NCI-H1092 treated with DMSO at 0.1 percent for 48 hours (cell line): ENCODE data around the gene PUSL1.

ENCODE experiments used
- DNase-seq: peaks from one replicate; lab custom pipeline; 2025; lab: John Stamatoyannopoulos, UW

The PUSL1 gene

DNA sequence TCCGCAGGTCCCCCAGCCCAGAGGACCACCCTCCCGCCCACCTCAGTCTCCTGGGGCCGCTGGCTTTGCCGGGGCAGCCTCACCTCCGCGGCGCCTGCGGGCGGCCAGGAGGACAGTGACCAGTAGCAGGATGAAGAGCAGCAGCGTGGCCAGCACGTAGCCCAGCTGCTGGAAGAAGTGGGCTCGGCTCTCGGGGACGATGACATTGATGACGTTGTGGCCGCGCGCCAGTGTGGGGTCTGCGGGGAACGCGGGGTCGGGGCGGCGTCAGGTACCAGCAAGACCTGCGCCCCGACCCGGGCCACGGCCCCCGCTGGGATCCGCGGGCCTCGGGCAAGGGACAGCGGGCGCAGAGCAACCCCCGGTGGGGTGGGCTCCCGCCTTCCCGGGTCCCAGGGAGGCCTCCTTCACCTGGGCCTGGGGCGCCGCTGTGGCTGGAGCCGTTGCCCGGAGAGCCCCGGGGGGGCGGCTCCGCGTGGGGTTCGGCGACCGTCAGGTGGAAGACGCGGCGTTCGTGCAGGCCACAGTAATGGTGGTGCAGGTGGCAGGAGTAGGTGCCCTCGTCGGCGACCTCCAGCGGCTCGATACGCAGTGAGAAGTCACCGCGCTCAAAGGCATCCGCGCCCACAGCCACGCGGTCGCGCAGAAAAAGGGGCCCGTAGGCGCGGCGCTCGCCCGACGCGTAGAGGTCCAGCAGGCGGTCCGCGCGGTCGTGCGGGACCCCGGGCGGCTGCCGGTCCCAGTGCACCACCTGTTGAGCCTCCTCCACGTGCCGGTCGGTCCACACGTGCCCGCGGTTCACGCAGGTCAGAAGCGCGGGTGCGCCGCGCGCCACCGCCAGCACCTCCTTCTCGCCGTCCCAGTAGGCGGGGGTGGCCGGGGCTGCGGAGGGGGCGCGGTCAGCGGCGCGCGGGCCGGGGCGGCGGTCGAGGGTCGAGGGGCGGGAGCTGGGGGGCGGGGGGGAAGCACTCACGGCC lies 46.2 kb downstream of the PUSL1 start:
- DNase-seq = no peak

DNA sequence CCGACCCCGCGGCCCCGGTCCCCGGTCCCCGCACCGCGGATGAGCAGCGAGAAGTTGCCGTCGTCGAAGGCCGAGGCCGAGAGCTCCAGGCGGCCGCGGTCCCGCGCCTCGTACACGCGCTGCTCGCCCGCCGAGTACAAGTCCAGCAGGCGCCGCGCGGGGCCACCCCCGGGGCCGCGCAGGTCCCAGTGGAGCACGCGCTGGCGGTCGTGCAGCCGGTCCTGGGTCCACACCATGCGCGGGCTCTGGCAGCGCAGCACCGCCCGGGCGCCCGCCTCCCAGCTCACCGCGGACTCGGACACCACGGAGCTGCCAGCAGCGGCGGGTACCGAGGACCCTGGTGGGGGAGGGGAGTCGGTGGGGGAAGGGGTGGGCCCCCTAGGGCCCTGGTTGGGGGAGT lies 47.0 kb downstream of the PUSL1 start:
- DNase-seq = no peak

DNA sequence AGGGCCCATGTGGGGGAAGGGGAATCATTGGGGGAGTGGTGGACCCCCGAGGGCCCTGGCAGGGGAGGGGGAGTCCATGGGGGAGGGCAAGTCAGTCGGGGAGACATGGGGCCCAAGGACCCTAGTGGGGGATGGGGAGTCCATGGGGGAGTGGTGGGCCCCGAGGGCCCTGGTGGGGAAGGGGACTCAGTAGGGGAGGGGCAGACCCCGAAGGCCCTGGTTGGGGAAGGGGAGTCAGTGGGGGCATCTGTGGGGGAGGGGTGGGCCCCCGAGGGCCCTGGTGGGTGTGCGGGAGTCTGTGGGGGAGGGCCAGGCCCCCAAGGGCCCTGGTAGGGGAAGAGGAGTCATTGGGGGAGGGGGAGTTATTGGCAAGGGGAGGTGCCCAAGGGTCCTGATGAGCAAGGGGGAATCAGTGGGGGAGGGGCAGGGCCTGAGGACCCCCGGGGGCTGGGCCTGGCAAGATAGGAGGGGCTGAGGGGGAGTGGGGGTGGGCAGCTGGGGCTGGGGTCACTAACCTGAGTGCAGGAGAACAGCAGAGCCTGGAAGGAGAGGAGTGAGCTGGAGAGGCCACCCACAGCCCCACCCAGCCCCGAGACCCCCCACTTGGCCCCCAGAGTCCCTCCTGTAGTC lies 47.9 kb downstream of the PUSL1 start:
- DNase-seq = no peak

DNA sequence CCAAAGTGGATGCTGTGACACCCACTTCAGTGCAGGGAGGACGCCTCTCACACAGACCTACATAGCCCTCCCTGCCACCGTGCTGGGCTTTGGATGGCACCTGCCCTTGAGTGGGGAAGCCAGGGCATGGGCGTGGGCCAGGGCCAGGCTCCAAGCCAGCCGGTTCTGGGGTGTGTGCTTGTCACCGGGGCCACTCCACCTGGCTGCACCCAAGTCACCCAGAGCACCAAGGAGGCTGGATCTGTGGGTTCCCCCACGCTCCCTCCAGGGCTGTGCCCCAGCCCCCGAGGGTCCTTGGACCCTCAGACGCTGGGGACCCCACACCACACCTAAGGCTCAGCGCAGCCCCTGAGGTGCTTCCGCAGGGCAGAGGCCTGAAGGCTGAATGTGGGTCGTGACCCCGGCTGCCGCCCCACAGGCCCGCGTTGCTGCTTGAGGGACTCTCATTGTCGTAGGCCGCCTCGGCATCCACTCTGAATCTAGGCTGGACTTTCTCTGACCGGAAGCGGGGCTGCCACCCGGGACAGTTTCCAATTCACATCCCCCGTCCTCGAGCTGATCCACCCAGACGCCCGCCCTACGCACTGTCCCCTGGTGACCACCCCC lies 48.5 kb downstream of the PUSL1 start:
- DNase-seq = no peak

DNA sequence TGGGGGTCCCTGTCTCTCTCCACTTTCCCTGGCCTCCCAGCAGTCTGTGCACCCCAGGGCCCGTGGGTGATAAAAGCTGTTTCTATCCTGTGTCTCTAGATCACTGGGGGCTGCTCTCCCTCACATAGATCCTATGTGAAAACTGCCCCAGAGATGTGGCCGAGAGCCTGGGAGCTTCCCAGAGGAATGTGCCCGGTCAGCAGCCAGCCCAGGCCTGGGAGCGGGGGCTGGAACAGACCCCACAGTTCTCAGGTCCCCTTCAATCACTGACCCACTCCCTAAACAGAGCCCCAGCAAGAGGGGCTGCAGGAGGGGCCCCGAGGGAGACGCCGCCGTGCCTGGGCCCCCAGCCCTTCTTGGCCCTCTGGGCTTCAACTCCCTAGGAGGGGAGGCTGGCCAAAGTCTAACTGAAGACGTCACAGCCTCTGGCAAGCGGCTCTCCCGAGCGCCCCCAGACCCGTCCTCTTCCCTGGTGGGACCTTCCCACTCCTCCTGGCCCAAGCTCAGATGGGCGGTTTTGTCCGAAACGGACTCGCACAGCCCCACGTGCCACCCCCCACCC lies 49.6 kb downstream of the PUSL1 start:
- DNase-seq = no peak

DNA sequence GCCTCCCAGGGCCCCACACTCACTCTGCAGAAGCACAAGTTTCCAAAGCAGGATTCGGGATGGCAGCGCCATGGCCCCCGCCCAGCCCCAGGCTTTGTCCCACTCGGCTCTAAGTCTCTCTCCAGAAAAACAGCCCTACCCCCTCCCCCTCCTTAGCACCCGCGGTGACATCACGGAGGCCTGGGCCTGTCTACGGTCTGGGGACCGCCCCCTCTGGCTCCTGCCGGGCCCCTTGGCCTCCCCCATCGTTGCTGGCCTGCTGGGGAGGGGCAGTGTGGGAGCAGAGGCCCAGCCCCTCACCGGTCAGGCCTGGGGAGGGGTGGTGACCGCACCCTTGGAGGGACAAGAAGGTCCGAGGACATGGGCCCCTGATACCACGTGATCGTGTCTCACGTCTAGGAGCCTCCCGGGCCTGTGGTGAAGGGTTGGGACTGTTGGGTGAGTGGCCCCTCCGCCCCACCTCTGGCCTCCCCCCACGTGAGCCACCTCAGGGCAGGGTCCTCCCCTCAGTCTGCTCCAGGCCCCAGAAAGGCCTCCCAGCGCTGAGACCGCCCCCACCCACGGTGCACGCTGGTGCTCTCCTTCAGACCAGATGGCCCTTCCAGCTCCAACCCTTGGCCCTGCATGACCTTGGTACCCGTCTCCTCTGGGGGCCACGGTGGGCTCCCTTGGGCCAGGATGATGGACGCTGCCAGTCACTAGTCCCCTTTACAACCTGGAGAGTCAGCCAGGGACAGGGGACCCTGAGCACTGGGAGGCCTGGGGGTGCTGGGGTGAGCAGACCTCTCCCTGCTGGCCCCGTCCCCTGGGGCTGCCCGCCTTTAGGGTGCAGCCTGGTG lies 50.3 kb downstream of the PUSL1 start, which contains the start of gene MXRA8:
MXRA8 (minus strand) TSS at position 123 of the 839 bp plus-strand sequence; CDS start at position 72, 51 bp downstream.
- DNase-seq = no peak

DNA sequence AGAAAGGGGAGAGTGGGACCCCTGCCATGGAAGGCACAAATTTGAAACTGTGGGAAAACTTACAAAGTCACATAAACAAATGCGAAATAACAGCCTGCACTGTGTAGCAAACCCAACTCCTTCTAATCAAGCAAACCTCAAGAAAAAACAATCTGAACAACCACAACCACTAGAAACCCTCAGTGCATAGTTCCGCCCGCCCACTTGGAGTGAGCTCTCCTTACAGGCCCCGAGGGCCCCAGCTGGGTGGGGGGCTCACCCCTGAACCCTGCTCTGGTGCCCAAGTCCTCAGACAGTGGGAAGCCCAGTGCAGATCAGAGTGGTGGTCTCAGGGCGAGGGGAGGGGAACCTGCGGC lies 50.9 kb downstream of the PUSL1 start:
- DNase-seq = no peak

DNA sequence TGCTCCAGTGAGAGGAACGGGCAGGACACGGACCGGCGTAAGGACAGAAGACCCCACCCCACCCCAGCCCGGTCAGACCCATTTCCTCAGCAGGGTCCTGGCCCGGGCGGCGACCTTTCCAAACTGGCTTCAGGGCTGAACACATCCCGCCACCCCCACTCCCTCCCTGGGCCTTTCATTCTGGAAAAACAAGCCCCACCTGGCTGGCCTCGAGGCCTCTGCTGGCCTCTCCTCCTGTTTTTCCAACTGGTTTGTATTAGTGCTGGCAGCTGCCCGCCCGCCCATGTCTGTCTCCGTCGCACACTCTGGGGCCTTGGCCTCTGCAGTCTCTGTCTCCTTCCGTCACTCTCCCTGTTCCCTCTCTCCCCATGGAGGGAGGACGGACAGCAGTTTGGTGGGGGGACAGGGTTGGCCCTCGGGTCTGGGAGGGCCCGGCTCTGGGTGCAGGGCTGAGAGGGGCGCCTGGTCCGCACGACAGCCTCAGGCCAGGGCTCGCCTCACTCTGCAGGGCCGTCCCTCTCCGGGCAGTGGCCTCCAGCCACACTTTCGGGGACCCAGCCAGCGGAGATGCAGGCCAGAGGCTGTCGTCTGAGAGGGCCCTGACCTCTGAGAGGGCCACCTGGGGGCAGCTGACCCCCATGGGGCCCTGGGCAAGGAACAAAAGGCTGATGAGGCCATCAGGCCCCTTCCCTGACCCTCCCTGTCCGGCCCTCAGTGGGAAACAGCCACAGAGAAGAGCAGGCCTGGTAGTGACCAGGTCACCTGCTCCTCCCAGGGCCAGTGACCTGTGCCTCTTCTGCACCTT lies 51.5 kb downstream of the PUSL1 start:
- DNase-seq = no peak

DNA sequence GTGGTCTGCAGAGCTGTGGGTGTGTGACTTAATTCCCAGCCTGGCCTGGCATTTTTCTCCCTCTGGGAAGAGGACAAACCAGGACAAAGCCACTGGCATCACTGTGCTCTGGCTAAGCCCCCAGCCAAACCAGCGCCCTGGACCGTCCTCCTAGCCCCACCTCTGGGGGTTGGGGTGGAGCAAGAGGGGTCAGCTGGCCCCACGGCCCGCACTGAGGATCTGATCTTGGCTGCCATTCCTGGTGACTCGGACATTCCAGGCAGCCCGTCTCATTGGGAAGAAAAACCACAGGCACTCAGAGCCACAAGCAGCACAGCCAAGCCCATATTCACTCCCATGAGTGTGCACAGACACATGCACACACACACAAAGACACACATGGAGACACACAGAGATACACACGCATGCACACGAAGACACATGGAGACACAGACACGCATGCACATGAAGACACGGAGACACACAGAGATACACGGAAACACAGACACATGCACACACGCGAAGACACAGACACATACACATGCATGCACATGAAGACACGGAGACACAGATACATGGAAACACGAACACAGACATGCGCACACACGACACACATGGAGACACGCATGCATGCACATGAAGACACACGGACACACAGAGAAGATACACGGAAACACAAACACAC lies 52.2 kb downstream of the PUSL1 start:
- no peak for DNase-seq
